ENCODE results near the gene TUBGCP5.
"Not testable (repeated sequence)": the region's sequence is repeated elsewhere in the genome, so short reads cannot be mapped to it uniquely, and the experiment has no call there.

TUBGCP5 gene

DNA sequence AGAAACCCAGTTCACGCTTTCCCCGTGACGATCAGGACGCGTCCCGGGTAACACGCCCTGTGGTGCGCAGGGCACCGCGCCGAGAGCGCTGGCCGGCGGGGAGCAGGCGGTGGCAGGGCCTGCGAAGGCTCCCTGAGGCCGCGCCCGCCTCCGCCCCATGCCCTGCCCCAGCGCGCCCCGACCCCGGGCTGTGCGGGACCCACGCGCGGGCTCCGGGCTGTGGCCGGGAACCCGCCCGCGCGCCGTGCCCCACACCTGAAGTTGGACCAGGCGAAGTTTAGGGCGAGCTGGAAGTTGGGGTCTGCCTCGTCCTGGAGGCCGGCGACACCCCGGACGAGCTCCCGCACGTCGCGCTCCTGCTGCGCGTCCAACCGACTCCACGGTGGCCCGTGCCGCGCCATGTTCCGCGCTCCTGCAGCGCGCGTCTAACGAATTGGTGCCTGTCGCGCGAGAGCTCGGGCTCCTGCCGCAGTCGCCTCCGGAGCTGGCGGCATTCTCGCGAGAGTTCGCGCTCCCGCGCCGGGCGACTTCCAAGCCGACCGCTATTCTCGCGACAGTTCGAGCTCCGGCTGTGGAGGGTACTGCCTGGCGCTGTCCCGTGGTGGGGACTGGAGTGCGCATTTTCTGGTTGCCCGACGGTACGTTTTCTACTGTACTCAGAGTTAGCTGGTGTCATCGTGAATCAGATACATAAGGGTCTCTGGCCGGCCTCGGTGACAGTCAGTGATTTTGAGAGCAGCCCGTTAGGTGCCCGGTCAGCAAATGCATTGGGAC, at the start of gene TUBGCP5:
Gene TUBGCP5 (minus strand): TSS at position 427 of the 774 bp plus-strand sequence. CDS start 26 bp downstream, at position 401.
- peak; percentile 81 to 89 for DNase-seq (ENCODE audit: low read depth in 2 of 2, low spot score in 1 of 2)

- DNase-seq (ENCODE audit: low read depth in 2 of 2, low spot score in 1 of 2) = no peak
Measured at GRCh38 chr15:23083115-23083514, 43.7 kb upstream of the TUBGCP5 start.

DNA sequence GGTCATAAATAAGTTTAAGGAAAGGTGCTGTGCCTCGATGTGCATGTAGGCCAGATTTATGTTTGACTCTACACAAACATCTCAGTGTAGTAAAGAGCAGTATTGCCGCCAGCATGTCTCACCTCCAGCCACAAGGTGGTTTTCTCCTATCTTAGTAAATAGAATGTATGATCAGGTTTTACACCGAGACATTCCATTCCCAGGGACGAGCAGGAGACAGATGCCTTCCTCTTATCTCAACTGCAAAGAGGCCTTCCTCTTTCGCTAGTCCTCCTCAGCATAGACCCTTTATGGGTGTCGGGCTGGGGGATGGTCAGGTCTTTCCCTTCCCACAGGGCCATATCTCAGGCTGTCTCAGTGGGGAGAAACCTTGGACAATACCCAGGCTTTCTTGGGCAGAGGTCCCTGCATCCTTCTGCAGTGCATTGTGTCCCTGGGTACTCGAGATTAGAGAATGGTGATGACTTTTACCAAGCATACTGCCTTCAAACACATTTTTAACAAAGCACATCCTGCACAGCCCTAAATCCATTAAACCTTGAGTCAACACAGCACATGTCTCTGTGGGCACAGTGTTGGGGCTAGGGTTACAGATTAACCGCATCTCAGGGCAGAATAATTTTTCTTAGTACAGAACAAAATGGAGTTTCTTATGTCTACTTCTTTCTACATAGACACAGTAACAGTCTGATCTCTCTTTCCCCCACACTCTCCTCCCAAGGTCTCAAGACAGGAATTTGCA, 42.8 kb upstream of the TUBGCP5 start:
- not testable (repeated sequence) for DNase-seq (ENCODE audit: low read depth in 2 of 2, low spot score in 1 of 2)

GRCh38 chr15:23081271-23081670, 41.9 kb upstream of the TUBGCP5 start:
- DNase-seq (ENCODE audit: low read depth in 2 of 2, low spot score in 1 of 2) = no peak

GRCh38 chr15:23079766-23080165, 40.4 kb upstream of the TUBGCP5 start:
- no peak for DNase-seq (ENCODE audit: low read depth in 2 of 2, low spot score in 1 of 2)

GRCh38 chr15:23075927-23076326, 36.6 kb upstream of the TUBGCP5 start:
- no peak for DNase-seq (ENCODE audit: low read depth in 2 of 2, low spot score in 1 of 2)

- no peak for DNase-seq (ENCODE audit: low read depth in 2 of 2, low spot score in 1 of 2)
Measured at GRCh38 chr15:23074684-23075083, 35.3 kb upstream of the TUBGCP5 start.

DNA sequence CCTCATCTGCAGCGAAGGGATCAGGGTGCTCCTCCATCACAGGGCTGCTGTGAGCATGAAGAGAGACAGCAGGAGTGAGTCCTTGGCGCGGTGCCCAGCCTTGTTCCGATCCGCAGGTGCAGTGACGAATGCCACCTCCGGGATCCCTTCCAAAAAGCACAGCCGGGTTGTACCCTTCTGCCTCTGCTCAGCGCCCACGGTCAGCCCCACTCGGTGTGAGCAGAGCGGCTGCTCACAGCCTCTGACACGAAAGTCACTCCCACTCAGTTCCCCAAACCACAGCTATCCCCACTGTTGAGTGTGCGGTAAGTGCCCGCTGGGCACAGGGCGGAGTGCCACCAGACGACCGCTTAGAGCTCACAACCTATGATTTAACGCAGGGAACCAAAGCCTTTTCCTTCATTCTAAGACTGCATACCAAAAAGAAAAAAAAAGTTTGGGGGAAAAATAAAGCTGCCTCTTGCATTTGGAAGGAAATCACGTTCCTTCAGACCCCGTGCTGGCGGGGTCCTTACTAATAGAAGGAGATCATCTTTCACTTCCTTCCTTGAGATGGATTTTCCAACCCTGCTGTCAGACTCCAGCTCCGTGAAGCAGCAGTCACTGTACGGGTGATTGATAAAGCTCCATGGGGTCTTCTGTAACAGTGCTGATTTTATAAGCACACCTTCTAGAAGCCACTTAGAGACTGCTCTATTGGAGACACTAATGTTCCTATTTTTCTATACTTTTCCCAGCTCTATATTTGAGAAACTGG, 34.7 kb upstream of the TUBGCP5 start:
- DNase-seq (ENCODE audit: low read depth in 2 of 2, low spot score in 1 of 2) = no peak

- no peak for DNase-seq (ENCODE audit: low read depth in 2 of 2, low spot score in 1 of 2)
Measured at GRCh38 chr15:23072633-23073032, 33.3 kb upstream of the TUBGCP5 start.

DNA sequence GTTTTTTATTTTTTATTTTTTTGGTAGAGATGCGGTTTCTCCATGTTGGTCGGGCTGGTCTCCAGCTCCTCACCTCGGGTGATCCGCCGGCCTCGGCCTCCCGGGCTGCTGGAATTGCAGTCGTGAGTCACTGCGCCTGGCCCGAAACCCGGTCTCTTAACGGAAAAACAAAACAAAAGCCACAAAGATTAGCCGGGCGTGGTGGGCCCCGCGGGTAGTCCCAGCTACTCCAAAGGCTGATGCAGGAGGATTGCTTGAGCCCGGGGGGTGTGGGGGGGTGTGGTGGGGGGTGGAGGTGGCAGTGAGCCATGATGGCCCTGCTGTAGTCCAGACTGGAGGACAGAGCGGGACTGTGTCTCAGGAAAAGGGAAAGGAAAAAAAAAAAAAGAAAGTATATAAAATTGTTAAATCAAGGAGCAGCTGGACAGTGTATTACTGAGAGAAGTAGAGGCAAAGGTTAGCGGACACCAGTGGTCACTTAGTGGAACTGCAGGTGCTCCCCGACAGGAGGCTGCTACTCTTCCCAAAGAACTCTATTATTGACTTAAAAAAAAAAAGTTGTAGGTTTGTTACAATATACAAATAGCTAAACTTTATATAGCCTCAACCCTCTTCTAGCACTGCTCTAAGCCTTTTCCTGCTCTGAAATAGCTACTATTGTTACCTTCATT, 30.3 kb upstream of the TUBGCP5 start:
- DNase-seq (ENCODE audit: low read depth in 2 of 2, low spot score in 1 of 2) = no peak

DNA sequence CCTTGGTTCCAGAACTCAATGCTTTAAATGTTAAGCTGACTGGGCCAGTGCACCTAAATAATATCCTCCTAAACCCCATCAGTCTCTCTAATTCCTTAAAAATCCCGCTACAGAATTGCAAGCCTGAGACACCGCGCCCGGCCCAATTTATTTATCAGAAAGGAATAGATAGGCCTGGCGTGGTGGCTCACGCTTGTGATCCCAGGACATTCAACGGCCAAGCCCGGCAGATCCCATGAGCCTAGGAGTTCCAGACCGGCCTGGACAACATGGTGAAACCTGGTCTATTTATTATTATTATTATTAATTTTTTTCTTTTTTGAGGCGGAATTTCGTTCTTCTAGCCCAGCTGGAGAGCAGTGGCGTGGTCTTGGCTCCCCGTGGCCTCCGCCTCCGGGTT, 28.0 kb upstream of the TUBGCP5 start:
- DNase-seq (ENCODE audit: low read depth in 2 of 2, low spot score in 1 of 2) = no peak

- no peak for DNase-seq (ENCODE audit: low read depth in 2 of 2, low spot score in 1 of 2)
Measured at GRCh38 chr15:23065836-23066235, 26.5 kb upstream of the TUBGCP5 start.

- no peak for DNase-seq (ENCODE audit: low read depth in 2 of 2, low spot score in 1 of 2)
Measured at GRCh38 chr15:23064156-23064555, 24.8 kb upstream of the TUBGCP5 start.

- no peak for DNase-seq (ENCODE audit: low read depth in 2 of 2, low spot score in 1 of 2)
Measured at GRCh38 chr15:23057707-23058106, 18.3 kb upstream of the TUBGCP5 start.

GRCh38 chr15:23055316-23055715, 15.9 kb upstream of the TUBGCP5 start:
- no peak for DNase-seq (ENCODE audit: low read depth in 2 of 2, low spot score in 1 of 2)

GRCh38 chr15:23052522-23052921, 13.2 kb upstream of the TUBGCP5 start:
- no peak for DNase-seq (ENCODE audit: low read depth in 2 of 2, low spot score in 1 of 2)

GRCh38 chr15:23050708-23051107, 11.3 kb upstream of the TUBGCP5 start:
- no peak for DNase-seq (ENCODE audit: low read depth in 2 of 2, low spot score in 1 of 2)

GRCh38 chr15:23049984-23050628, 10.7 kb upstream of the TUBGCP5 start:
- DNase-seq (ENCODE audit: low read depth in 2 of 2, low spot score in 1 of 2) = no peak

DNA sequence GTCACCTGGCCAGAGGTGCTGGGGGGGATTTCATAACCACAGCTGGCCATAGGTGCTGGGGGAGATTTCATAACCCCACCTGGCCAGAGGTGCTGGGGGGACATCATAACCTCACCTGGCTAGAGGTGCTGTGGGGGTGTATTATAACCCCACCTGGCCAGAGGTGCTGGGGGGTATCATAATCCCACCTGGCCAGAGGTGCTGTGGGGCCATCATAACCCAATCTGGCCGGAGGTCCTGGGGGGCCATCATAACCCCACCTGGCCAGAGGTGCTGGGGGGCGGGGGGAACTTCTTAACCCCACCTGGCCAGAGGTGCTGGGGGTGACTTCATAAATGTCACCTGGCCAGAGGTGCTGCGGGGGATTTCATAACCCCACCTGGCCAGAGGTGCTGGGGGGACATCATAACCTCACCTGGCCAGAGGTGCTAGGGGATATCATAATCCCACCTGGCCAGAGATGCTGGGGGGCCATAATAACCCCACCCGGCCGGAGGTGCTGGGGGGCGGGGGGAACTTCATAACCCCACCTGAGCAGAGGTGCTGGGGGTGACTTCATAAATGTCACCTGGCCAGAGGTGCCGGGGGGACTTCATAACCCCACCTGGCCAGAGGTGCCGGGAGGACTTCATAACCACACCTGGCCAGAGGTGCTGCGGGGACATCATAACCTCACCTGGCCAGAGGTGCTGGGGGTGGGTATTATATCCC, 9.4 kb upstream of the TUBGCP5 start:
- not testable (repeated sequence) for DNase-seq (ENCODE audit: low read depth in 2 of 2, low spot score in 1 of 2)

DNA sequence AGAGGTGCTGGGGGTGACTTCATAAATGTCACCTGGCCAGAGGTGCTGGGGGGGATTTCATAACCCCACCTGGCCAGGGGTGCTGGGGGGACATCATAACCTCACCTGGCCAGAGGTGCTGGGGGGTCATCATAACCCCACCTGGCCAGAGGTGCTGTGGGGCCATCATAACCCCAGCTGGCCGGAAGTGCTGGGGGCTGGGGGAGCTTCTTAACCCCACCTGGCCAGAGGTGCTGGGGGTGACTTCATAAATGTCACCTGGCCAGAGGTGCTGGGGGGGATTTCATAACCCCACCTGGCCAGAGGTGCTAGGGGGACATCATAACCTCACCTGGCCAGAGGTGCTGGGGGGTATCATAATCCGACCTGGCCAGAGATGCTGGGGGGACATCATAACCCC, 4.6 kb upstream of the TUBGCP5 start:
- not testable (repeated sequence) for DNase-seq (ENCODE audit: low read depth in 2 of 2, low spot score in 1 of 2)
